Fibroblast of lung (primary cell): ENCODE data around the gene MAST3.

Experiments
- CTCF ChIP-seq, 2 donors: IDR thresholded peaks in 1 of 2; conservative IDR thresholded peaks in 1 of 2; 1 replicate in 1 of 2; 2 replicates in 1 of 2; pipeline ENCODE4 v1.5.1; 2011 to 2012; ENCODE audit warnings: low read length in 2 of 2, control low read depth in 1 of 2, inconsistent platforms in 1 of 2, low read depth in 1 of 2, mild to moderate bottlenecking in 1 of 2
- EZH2 ChIP-seq: IDR thresholded peaks from 2 replicates; pipeline ENCODE4 v1.5.1; 2012; ENCODE audit warnings: low read length, control low read depth, mild to moderate bottlenecking; ENCODE audit errors: missing control alignments

GRCh38 chr19:18120127-18120526 is 22.5 kb downstream of the MAST3 start:
- TF ChIP-seq CTCF (conservative IDR thresholded peaks at IDR 0.05 in 1 of 2, IDR thresholded peaks at IDR 0.05 in 1 of 2; ENCODE audit: low read depth in 1 of 2, low read length in 2 of 2): no peak
- no peak for TF ChIP-seq EZH2
